RWPE2 (cell line): Measurements from ENCODE around the gene TBCK.
"Not testable (repeated sequence)": the region's sequence is repeated elsewhere in the genome, so short reads cannot be mapped to it uniquely, and the experiment has no call there.

ENCODE experiments used
- ATAC-seq: fragments of 200-7000 bp; cut with Tn5 transposase; 3 replicates; pipeline ENCODE4 v1.9.1; 2021; ENCODE audit warnings: low read depth
- DNase-seq: peaks from one replicate; pipeline ENCODE4 v3.0.0-alpha.2; 2020; ENCODE audit warnings: low spot score
- H3K27ac ChIP-seq: fragments of 450-650 bp; 2 replicates; pipeline ENCODE4 v1.5.1; 2017; ENCODE audit warnings: mild to moderate bottlenecking; ENCODE audit not compliant: poor library complexity, severe bottlenecking
- H3K27me3 ChIP-seq: fragments of 250-450 bp; sonication (Bioruptor Pico); 2 replicates; pipeline ENCODE4 v1.5.1; 2021; ENCODE audit warnings: mild to moderate bottlenecking, moderate library complexity; ENCODE audit not compliant: insufficient read depth, poor library complexity, severe bottlenecking
- H3K36me3 ChIP-seq: fragments of 250-450 bp; sonication (Bioruptor Pico); 2 replicates; pipeline ENCODE4 v1.5.1; 2020; ENCODE audit warnings: low read depth, mild to moderate bottlenecking, moderate library complexity
- H3K4me1 ChIP-seq: fragments of 250-450 bp; sonication (Bioruptor Pico); 2 replicates; pipeline ENCODE4 v1.5.1; 2021; ENCODE audit warnings: mild to moderate bottlenecking, moderate library complexity; ENCODE audit not compliant: insufficient read depth, poor library complexity, severe bottlenecking
- H3K4me3 ChIP-seq: fragments of 250-450 bp; sonication (Bioruptor Pico); 2 replicates; pipeline ENCODE4 v1.5.1; 2021; ENCODE audit warnings: mild to moderate bottlenecking, moderate library complexity; ENCODE audit not compliant: severe bottlenecking
- H3K9me3 ChIP-seq: fragments of 250-450 bp; sonication (Bioruptor Pico); 2 replicates; pipeline ENCODE4 v1.5.1; 2021; ENCODE audit warnings: mild to moderate bottlenecking, moderate library complexity; ENCODE audit not compliant: severe bottlenecking
- TF ChIP-seq, protein P1 (sequence below): fragments of 450-650 bp; IDR thresholded peaks from one replicate; pipeline ENCODE4 v1.5.1; 2017; ENCODE audit warnings: mild to moderate bottlenecking, moderate library complexity; ENCODE audit not compliant: poor library complexity, severe bottlenecking

TBCK gene

DNA sequence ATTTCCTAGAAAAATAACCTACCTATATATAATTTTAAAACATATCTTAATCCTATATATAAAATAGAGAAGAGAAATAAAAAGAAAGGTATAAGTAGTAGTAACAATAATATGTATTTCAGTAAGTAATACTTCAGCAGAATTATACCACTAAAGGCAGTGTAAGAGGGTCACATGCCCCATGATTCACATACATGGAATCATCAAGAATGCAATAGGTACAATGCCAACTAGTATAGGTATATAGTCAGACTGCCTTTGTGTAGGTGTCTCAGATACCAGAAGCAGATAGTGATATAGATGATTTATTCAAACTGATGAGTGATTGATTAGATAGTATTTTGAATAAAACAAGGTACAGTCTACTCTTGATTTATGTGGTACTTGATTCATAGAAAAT lies 9.8 kb upstream of the TBCK start:
- no peaks in the 10 kb centered on the region for H3K27me3 ChIP-seq
- ATAC-seq: peak; percentile 86
- DNase-seq: no peak
- peaks cover 84% of the 10 kb centered on the region for H3K36me3 ChIP-seq
- H3K9me3 ChIP-seq: no peaks in the 10 kb centered on the region
- no peak overlapping the region for H3K27ac ChIP-seq
- TF ChIP-seq, protein P1, sequence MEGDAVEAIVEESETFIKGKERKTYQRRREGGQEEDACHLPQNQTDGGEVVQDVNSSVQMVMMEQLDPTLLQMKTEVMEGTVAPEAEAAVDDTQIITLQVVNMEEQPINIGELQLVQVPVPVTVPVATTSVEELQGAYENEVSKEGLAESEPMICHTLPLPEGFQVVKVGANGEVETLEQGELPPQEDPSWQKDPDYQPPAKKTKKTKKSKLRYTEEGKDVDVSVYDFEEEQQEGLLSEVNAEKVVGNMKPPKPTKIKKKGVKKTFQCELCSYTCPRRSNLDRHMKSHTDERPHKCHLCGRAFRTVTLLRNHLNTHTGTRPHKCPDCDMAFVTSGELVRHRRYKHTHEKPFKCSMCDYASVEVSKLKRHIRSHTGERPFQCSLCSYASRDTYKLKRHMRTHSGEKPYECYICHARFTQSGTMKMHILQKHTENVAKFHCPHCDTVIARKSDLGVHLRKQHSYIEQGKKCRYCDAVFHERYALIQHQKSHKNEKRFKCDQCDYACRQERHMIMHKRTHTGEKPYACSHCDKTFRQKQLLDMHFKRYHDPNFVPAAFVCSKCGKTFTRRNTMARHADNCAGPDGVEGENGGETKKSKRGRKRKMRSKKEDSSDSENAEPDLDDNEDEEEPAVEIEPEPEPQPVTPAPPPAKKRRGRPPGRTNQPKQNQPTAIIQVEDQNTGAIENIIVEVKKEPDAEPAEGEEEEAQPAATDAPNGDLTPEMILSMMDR: no peak
- H3K4me1 ChIP-seq: peaks cover 7% of the 10 kb centered on the region
- H3K4me3 ChIP-seq: no peak overlapping the region

DNA sequence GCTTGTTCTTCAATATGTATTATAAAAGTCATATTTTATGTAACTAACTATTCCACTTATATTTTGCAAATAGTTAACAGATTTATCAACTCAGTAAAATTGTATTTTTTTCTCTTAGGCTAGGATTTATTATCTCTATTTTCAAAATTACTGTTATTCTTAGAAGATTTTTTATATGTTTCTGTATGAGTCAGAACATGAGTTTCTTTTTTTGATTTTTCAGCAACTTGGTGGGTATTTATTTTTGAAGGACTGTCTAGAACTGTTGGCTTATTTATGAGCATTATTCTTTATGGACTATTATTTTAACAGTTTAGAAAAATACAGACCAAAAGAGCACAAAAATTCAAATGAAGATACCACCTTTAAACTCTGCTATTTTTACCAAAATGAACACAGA lies 7.1 kb upstream of the TBCK start:
- Histone ChIP-seq H3K27me3 (no peaks in the 10 kb centered on the region), H3K4me3 (no peak overlapping the region), H3K36me3 (peaks cover 71% of the 10 kb centered on the region), H3K27ac (no peak overlapping the region), H3K4me1 (peaks cover 14% of the 10 kb centered on the region), H3K9me3 (no peaks in the 10 kb centered on the region)
- TF ChIP-seq, protein P1: no peak
- no peak for ATAC-seq
- no peak for DNase-seq

DNA sequence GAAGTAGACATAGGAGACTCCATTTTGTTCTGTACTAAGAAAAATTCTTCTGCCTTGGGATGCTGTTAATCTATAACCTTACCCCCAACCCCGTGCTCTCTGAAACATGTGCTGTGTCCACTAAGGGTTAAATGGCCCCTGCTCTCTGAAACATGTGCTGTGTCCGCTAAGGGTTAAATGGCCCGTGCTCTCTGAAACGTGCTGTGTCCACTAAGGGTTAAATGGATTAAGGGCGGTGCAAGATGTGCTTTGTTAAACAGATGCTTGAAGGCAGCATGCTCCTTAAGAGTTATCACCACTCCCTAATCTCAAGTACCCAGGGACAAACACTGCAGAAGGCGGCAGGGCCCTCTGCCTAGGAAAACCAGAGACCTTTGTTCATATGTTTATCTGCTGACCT lies 5.8 kb upstream of the TBCK start:
- not testable (repeated sequence) for DNase-seq, H3K9me3 ChIP-seq, H3K4me3 ChIP-seq, H3K27ac ChIP-seq, H3K27me3 ChIP-seq, ATAC-seq
- peaks cover 58% of the 10 kb centered on the region for H3K36me3 ChIP-seq
- peaks cover 23% of the 10 kb centered on the region for H3K4me1 ChIP-seq

DNA sequence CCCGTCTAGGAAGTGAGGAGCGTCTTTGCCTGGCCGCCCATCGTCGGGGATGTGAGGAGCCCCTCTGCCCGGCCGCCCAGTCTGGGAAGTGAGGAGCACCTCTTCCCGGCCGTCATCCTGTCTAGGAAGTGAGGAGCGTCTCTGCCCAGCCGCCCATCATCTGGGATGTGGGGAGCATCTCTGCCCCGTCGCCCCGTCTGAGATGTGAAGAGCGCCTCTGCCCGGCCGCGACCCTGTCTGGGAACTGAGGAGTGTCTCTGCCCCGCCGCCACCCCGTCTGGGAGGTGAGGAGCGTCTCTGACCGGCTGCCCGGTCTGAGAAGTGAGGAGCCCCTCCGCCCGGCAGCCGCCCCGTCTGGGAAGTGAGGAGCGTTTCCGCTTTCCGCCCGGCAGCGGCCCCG lies 5.2 kb upstream of the TBCK start:
- Histone ChIP-seq H3K4me1 (peaks cover 23% of the 10 kb centered on the region), H3K36me3 (peaks cover 52% of the 10 kb centered on the region)
- not testable (repeated sequence) for ATAC-seq, H3K4me3 ChIP-seq, H3K27ac ChIP-seq, DNase-seq, H3K27me3 ChIP-seq, H3K9me3 ChIP-seq

DNA sequence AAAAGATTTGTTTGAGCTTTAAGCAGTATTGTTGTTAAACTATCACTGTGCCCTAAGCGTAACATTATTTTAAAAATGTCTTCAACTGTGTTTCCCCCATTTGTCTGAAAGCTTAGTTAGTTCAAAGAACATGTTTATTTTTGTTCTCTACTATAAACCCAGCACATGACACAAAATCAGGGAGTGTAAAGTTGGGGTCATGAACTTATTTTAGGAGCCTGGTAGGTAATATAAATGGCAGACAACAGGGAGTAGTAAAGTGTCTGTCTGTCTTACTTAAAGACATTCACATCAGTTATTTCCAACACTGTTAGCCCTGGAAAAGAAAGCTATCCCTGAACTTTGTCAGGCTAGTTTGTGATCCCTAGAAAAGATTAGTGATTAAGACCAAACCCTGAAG lies 4.2 kb upstream of the TBCK start:
- no peak overlapping the region for H3K27ac ChIP-seq
- peaks cover 42% of the 10 kb centered on the region for H3K36me3 ChIP-seq
- H3K4me1 ChIP-seq: peaks cover 17% of the 10 kb centered on the region
- H3K4me3 ChIP-seq: no peak overlapping the region
- no peak for ATAC-seq
- no peaks in the 10 kb centered on the region for H3K27me3 ChIP-seq
- no peak for DNase-seq
- H3K9me3 ChIP-seq: no peaks in the 10 kb centered on the region
- TF ChIP-seq, protein P1: no peak

DNA sequence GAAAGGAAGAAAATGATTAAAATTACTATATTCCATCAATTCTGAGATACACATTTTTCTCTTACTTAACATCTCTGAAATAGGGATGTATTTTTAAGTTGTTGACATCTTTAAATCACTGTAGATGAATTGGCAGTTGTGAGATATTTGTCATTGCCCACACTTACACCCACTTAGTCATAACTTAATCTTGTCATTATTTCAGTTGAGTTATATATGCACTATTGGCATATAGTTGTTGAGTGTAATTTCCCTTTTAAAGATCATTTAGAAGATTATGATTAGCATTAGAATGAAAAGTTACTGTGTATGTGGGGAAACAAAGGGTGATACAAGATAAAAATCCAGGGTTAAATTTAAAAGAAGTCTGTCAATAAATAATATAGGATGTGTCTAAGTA lies 2.5 kb upstream of the TBCK start:
- Histone ChIP-seq H3K36me3 (peaks cover 25% of the 10 kb centered on the region), H3K27ac (no peak overlapping the region), H3K9me3 (no peaks in the 10 kb centered on the region), H3K27me3 (no peaks in the 10 kb centered on the region), H3K4me1 (peaks cover 19% of the 10 kb centered on the region), H3K4me3 (no peak overlapping the region)
- DNase-seq (no peak), ATAC-seq (no peak)
- TF ChIP-seq, protein P1: no peak
